HG02885 (cell line): ENCODE measurements around the gene GPSM3.

Experiments used
- ATAC-seq: cut with Tn5 transposase; IDR thresholded peaks from one replicate; pipeline ENCODE4 v1.9.1; 2021; ENCODE audit warnings: mild to moderate bottlenecking; ENCODE audit not compliant: unreplicated experiment, poor library complexity

Gene GPSM3

DNA sequence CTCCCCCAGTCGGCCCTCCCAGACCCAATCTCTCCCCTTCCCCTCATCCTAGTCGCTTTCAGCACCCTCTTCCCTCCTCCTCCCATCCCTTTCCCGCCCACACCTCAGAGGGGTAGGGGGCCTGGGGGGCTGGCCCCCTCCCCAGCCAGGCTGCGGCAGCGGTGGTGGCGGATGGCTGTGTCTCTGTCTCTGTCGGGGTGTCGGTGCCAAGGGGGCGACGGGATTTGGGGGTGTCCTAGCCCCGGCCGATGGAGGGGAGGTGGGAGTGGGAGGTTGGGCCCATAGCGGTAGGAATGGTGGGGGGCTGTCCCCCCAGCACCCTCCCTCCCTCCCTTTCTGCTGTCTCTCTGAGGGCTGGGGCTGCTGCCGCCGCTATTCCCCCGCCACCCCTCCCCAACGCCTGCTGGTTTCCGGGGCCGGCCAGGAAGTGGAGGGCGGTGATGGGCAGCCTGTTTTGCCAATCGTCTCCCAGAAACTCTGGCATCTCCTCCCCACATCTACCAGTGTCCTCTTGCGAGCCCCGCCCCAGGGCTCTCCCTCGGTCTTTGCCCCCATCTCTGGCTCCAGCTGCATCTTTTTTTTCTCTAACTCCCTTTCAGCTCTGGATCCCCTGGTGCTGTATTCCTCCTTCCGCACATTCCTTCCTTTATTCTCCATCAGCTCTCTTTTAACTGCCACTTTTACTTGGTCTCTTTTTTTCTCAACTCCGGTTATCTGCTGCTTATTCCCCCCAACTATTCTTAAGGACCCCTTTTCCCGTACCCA, 16.6 kb downstream of the GPSM3 start, which contains the start of gene AGPAT1:
Gene AGPAT1, minus strand, starts transcription at position 374 of the 765 bp plus-strand sequence. CDS start 4,588 bp downstream, outside the sequence.
- ATAC-seq, result peak; percentile 50

DNA sequence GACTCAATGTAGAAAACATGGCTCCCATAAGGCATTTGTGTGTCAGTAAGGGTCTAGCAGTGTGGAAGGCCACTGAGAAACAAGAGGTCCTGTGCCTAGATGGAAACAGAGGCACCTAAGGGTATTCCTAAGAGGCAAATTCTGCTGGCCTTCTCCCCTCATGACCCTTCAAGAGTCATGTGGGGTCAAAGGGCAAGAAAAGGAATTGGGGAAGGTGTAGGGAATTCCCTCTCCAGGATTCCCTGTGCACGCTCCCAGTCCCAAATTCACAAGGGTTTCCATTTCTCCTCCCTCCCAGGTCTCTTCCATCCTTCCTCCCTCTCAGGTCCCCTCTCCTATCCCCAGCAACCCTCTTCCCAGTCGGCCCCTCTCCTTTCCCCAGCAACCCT, 17.1 kb downstream of the GPSM3 start:
- no peak for ATAC-seq

- no peak for ATAC-seq
Observed at GRCh38 chr6:32174416-32174815, 18.0 kb downstream of the GPSM3 start.

GRCh38 chr6:32173051-32173727, 19.3 kb downstream of the GPSM3 start:
- no peak for ATAC-seq

DNA sequence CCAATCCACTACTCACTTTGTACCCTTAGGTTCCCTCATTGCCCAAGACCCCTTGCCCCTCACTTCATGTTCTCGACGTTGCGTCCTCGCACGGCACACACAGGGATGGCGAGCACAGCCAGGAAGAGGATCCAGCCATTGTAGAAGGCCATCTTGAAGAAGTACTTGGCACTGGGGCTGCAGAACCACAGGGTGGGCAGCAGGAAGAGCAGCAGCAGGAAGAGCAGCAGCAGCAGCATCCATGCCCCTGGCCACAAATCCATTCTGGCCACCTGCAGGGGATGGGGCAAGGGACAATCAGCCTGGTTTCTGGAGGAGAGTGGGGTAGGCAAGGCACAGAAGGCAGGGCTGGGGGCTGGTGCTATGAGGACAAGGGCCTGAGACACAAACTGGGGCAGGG, 21.2 kb downstream of the GPSM3 start:
- no peak for ATAC-seq

- ATAC-seq, result no peak
Observed at GRCh38 chr6:32170294-32170693, 22.1 kb downstream of the GPSM3 start.

GRCh38 chr6:32168807-32169591, 23.4 kb downstream of the GPSM3 start:
- no peak for ATAC-seq

- no peak for ATAC-seq
Observed at GRCh38 chr6:32168350-32168749, 24.1 kb downstream of the GPSM3 start.

DNA sequence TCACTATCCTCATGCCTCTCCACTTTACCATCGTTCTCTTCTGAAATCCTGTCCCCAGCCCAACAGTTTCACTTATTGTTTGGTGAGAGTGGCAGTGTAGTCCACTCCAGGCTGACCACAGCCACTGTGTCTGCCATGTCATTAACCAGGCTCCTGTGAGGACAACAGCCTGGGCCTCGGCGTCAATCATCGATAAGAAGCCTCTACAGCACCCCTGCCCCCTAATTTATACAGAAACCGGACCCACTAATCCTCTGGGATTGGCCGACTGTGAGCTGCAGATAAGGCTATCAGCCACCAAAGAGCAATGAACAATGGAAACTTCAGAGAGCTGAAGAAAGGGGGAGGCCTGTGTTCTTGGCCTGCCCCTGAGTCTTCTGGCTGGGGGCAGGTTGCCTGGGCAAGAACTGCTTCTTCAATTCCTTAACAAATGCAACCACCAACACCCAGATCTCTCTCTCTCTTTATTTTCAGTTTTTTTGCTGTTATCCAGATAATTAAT, 24.6 kb downstream of the GPSM3 start:
- no peak for ATAC-seq

DNA sequence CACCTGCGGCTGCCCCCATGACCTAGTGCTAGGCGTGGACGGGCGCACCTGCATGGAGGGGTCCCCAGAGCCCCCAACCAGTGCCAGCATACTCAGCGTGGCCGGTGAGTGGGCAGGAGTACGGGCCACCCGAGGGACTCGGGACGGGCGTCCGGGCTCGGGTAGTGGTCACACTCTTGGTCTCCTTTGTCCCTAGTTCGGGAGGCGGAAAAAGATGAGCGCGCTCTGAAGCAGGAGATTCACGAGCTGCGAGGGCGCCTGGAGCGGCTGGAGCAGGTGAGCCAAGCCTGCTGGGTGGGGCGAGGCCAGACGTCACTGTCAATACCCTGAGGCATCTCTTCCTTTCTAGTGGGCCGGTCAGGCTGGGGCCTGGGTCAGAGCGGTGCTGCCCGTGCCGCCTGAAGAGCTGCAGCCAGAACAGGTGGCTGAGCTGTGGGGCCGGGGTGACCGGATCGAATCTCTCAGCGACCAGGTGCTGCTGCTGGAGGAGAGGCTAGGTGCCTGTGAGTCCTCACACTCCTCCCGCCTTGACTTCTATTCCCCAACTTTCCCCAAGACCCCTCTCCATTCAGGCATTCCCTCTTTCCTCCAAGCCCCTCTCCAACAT, 25.2 kb downstream of the GPSM3 start:
- ATAC-seq, result no peak

GRCh38 chr6:32166411-32167061, 25.9 kb downstream of the GPSM3 start:
- no peak for ATAC-seq

DNA sequence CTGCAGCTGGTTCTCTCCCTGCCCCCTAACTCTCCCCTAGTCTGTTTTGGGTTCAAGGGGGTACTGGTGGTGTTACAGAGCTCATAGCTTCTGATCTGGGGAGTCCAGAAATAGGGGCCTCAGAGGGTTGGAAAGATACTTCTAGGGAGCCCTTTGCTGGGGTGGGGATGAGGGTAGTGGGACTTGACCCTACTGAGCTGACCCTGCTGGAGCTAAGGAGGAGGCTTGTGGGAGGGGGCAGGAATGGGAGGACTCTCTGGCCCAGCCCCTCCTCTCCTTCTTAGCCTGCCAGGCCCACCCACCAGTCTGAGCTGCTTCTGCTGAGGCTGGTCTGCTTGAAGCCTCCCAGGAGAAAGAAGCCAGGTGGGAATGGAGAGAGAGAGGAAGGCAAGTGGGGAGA, 28.1 kb downstream of the GPSM3 start, which contains the start of gene EGFL8:
Gene EGFL8, plus strand, starts transcription at position 301 of the 400 bp plus-strand sequence. CDS start 1,571 bp downstream, outside the sequence.
- no peak for ATAC-seq

- ATAC-seq, result no peak
Observed at GRCh38 chr6:32163559-32164258, 28.7 kb downstream of the GPSM3 start.

- ATAC-seq, result no peak
Observed at GRCh38 chr6:32158052-32158451, 34.4 kb downstream of the GPSM3 start.

DNA sequence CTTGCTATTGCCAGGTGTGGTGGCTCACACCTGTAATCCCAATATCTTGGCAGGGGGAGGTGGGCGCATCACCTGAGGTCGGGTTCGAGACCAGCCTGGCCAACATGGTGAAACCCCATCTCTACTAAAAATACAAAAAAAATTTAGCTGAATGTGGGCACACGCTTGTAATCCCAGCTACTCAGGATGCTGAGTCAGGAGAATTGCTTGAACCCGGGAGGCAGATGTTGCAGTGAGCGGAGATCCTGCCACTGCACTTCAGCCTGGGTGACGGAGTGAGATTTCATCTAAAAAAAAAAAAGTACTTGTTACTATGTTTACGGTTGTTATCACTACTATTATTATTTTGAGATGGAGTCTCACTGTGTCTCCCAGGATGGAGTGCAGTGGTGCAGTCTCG, 35.6 kb downstream of the GPSM3 start:
- no peak for ATAC-seq

GRCh38 chr6:32154514-32155161, 37.8 kb downstream of the GPSM3 start:
- ATAC-seq, result peak; percentile 56

DNA sequence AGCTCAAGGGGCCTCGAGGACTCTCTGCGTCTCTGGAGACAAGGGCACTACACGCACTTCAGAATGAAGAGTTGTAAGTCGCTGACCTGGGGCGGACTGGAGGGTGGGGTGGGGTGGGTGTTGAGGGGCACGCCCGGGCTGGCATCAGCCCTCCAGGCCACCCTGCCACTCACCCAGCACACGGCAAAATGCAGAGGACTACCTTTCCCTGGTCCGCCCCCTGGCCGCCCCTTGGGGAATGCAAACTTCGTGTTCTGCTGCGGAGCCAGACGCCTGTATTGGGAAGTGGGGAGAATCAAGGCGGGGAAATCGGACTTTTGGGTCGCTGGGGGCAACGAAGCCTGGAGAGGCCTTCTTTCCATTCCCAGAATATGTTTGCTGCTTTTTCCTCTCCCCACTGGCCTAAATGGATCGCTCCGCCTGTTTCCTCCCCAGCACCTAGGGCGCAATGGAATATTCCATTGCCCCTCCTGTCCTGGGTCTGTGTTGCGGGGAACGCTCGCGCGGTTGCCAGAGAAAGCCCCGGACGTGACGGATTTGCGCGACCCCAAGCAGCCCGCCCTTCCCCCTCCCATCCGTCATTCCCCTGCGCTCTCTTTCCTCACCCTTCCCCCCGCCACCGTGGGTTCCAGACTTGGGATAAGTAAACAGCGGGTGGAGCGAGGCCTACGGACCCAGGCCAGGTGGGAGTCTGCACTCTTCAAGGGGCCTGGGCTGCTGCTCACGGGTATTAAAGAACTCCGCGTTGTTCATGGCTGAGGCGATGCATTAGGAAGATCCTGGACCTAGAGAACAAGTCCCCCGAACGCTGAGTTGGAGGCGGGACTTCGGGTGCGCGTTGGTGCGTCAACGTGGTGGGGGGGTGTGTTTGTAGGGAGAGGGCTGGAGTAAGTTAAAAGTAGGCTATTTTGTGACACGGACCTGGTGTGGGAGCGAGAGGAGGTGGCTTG, 38.6 kb downstream of the GPSM3 start, which contains the start of gene PPT2:
Gene PPT2, plus strand, starts transcription at position 578 of the 950 bp plus-strand sequence. CDS start 454 bp downstream, outside the sequence.
- ATAC-seq, result peak; percentile 26
